ENCODE results near the gene MCC.

Gene MCC

DNA sequence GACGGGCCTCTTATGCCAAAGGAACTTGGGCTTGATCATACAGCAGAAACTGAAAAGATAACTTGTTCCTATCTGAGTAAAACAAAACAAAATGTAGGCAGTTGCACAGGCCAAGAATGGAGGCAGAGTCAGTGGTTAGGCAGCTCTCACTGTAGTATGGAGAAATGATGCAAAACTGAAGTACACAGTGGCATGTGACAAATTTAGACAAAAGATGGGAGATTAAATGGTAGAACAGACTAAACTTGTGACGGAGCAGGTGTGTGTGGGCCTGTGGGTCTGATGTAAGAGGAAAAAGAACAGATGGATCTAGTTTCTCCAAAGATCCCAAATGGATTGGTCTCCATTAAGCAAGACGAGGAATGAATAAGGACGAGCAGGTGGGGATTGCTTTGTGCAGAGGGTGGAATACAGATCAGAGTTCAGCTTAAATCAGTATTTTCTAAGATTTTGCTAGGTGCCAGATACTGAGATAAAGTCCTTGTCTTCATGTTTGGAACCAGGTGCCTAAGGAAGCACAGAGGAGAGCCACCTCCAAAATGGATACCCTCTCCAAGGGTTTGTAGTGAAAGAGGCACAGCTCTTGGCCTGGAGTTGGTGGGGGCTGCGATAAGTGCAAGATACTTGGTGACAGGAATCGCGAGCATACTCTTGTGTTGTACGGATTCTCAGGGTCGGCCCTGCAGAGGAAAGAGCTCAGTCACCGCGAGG is 512.4 kb downstream of the MCC start:
- peak; percentile 55 for FAIRE-seq
- no peak for TF ChIP-seq TAF1 (IDR thresholded peaks at IDR 0.05; ENCODE audit: low read depth, low read length)
- TF ChIP-seq POLR2A (IDR thresholded peaks at IDR 0.05; ENCODE audit: low read depth, low read length): 0 out of 2 replicates have a peak, but pooled peaks have one; percentile 2
- peak; percentile 3; the same call in 1 of the 2 replicates for TF ChIP-seq POLR2AphosphoS5 (IDR thresholded peaks at IDR 0.05; ENCODE audit: low read depth, low read length)
- peak; percentile 51 for TF ChIP-seq POU2F2 (IDR thresholded peaks at IDR 0.05; ENCODE audit: low read depth, low read length)
- TF ChIP-seq SPI1 (IDR thresholded peaks at IDR 0.05; ENCODE audit: low read depth, low read length): no peak
- no peak for DNase-seq (ENCODE audit: insufficient read length, low spot score)

DNA sequence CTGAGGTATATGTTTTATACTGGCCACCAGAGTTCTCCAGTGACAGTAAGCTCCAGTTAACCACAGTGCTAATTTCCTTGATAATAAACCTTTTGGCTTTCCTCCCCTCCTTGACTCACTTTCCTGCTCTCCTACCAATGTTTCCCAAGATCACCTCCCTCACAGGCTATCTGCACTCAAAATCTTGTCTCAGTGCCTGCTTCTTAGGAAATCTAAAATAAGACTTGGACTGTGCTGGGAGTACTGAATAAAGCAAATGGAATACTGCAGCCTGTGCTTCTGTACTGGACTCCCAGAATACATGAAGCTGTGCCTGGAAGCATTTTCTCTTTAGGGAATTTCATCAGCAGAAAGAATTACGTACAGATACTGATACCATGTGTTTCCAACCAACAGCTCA is 513.4 kb downstream of the MCC start:
- no peak for TF ChIP-seq PAX5 (IDR thresholded peaks at IDR 0.05; ENCODE audit: insufficient read depth, low read length, severe bottlenecking)
- no peak for TF ChIP-seq POLR2A (IDR thresholded peaks at IDR 0.05; ENCODE audit: low read depth, low read length)
- no peak for TF ChIP-seq POLR2AphosphoS5 (IDR thresholded peaks at IDR 0.05; ENCODE audit: low read depth, low read length)
- no peak for TF ChIP-seq SPI1 (IDR thresholded peaks at IDR 0.05; ENCODE audit: low read depth, low read length)
- no peak for TF ChIP-seq TAF1 (IDR thresholded peaks at IDR 0.05; ENCODE audit: low read depth, low read length)
- TF ChIP-seq POU2F2 (IDR thresholded peaks at IDR 0.05; ENCODE audit: low read depth, low read length): no peak
- no peak for DNase-seq (ENCODE audit: insufficient read length, low spot score)
- FAIRE-seq: no peak

DNA sequence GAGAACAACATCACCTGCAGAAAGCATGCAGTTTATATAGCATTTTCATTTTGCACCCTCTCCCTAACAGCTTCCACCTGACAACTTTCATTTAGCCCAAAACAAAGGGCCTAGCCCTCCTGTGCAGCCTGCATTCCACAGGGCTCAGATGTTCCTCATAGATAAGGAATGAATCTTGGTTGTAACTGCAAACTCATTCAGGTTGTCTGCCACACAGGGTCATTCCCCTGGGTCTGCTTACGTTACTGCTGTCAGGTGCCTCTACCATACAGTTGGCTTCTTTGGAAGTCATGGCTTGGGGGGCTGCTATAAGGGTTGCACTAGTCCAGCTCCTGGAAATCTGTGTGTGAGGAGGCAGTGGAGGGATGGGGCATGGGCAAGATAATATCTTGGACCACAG is 514.3 kb downstream of the MCC start:
- TF ChIP-seq PAX5 (IDR thresholded peaks at IDR 0.05; ENCODE audit: insufficient read depth, low read length, severe bottlenecking) (no peak), SPI1 (IDR thresholded peaks at IDR 0.05; ENCODE audit: low read depth, low read length) (no peak), POLR2AphosphoS5 (IDR thresholded peaks at IDR 0.05; ENCODE audit: low read depth, low read length) (no peak), TAF1 (IDR thresholded peaks at IDR 0.05; ENCODE audit: low read depth, low read length) (no peak), POU2F2 (IDR thresholded peaks at IDR 0.05; ENCODE audit: low read depth, low read length) (no peak), POLR2A (IDR thresholded peaks at IDR 0.05; ENCODE audit: low read depth, low read length) (no peak)
- FAIRE-seq: no peak
- no peak for DNase-seq (ENCODE audit: insufficient read length, low spot score)

DNA sequence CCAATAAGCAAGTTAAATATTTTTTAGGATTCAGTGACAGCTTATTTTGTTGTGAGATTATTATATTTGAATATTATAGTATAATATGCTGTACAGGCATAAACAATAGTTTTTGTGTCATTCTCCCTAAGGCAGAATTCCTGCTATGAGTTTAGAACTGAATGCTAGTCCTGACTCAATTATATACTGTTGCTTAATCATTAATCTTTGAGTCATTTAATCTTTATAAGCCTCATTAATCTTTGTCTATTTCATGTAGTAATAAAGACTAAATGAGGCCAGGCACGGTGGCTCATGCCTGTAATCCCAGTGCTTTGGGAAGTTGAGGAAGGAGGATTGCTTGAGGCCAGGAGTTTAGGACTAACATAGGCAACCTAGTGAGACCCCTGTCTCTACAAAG is 515.2 kb downstream of the MCC start:
- TF ChIP-seq TAF1 (IDR thresholded peaks at IDR 0.05; ENCODE audit: low read depth, low read length) (no peak), POU2F2 (IDR thresholded peaks at IDR 0.05; ENCODE audit: low read depth, low read length) (no peak), POLR2AphosphoS5 (IDR thresholded peaks at IDR 0.05; ENCODE audit: low read depth, low read length) (no peak), POLR2A (IDR thresholded peaks at IDR 0.05; ENCODE audit: low read depth, low read length) (no peak), SPI1 (IDR thresholded peaks at IDR 0.05; ENCODE audit: low read depth, low read length) (no peak), PAX5 (IDR thresholded peaks at IDR 0.05; ENCODE audit: insufficient read depth, low read length, severe bottlenecking) (no peak)
- FAIRE-seq (no peak), DNase-seq (ENCODE audit: insufficient read length, low spot score) (no peak)

Measured in GM12891 (cell line).